Gastroesophageal sphincter (tissue), 3 donors: ENCODE data around the gene PTPRJ.

Source experiments
- CTCF ChIP-seq, 4 experiments: fragments of 200-600 bp in 2 of 4; fragments of 450-650 bp in 2 of 4; sonication (generic) in 1 of 4; IDR thresholded peaks; one replicate each; pipeline ENCODE4 v1.5.1; 2017 to 2019; ENCODE audit warnings: antibody characterized with exemption in 4 of 4, mild to moderate bottlenecking in 2 of 4, moderate library complexity in 2 of 4
- POLR2A ChIP-seq, 2 donors: fragments of 450-650 bp; IDR thresholded peaks; one replicate each; pipeline ENCODE4 v1.6.1; 2017; ENCODE audit warnings: antibody characterized with exemption in 2 of 2, mild to moderate bottlenecking in 2 of 2, moderate library complexity in 1 of 2

DNA sequence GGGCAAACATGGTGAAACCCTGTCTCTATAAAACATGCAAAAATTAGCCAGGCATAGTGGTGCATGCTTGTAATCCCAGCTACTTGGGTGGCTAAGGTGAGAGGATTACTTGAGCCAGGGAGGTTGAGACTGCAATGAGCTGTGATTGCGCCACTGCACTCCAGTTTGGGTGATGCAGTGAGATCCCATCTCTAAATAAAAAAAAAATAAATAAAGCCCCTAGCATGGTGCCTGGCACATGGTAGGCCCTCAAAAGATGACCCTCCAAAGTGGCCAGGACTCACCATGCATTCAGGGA, 74.6 kb downstream of the PTPRJ start:
- TF ChIP-seq CTCF (IDR thresholded peaks at IDR 0.05) (no peak), POLR2A (IDR thresholded peaks at IDR 0.05) (no peak)
